Stimulated activated CD4-positive, alpha-beta T cell treated with anti-CD3 and anti-CD28 coated beads, Interleukin-4, amount 100 ng/mL, for 1 hour (primary cell): Measurements from ENCODE around the gene CENPP.
"Not testable (repeated sequence)": the region's sequence is repeated elsewhere in the genome, so short reads cannot be mapped to it uniquely, and the experiment has no call there.

Source experiments
- DNase-seq: peaks from one replicate; pipeline ENCODE4 v3.0.0-alpha.2; 2020

CENPP gene

GRCh38 chr9:92558612-92559374 is 233.0 kb downstream of the CENPP start:
- no peak for DNase-seq

- no peak for DNase-seq
These were observed 235.9 kb downstream of the CENPP start for GRCh38 chr9:92561374-92562330.

- no peak for DNase-seq
These were observed 236.8 kb downstream of the CENPP start for GRCh38 chr9:92562461-92562967.

- no peak for DNase-seq
These were observed 237.7 kb downstream of the CENPP start for GRCh38 chr9:92563116-92564100.

GRCh38 chr9:92564504-92564903 is 238.8 kb downstream of the CENPP start:
- DNase-seq: no peak

GRCh38 chr9:92564982-92565381 is 239.2 kb downstream of the CENPP start:
- DNase-seq: no peak

- not testable (repeated sequence) for DNase-seq
These were observed 246.1 kb downstream of the CENPP start for GRCh38 chr9:92571871-92572270.

- DNase-seq: not testable (repeated sequence)
These were observed 247.9 kb downstream of the CENPP start for GRCh38 chr9:92573612-92574011.

- DNase-seq: no peak
These were observed 250.4 kb downstream of the CENPP start for GRCh38 chr9:92576175-92576574.

- no peak for DNase-seq
These were observed 264.2 kb downstream of the CENPP start for GRCh38 chr9:92589923-92590322.

GRCh38 chr9:92590377-92590776 is 264.6 kb downstream of the CENPP start:
- no peak for DNase-seq

GRCh38 chr9:92592537-92592936 is 266.8 kb downstream of the CENPP start:
- DNase-seq: no peak

GRCh38 chr9:92592946-92593861 is 267.5 kb downstream of the CENPP start:
- DNase-seq: no peak

- not testable (repeated sequence) for DNase-seq
These were observed 269.3 kb downstream of the CENPP start for GRCh38 chr9:92595075-92595474.

- no peak for DNase-seq
These were observed 270.2 kb downstream of the CENPP start for GRCh38 chr9:92595930-92596329.

- no peak for DNase-seq
These were observed 272.6 kb downstream of the CENPP start for GRCh38 chr9:92598382-92598781.

GRCh38 chr9:92599938-92600461 is 274.2 kb downstream of the CENPP start:
- DNase-seq: no peak

GRCh38 chr9:92600462-92601261 is 274.9 kb downstream of the CENPP start:
- DNase-seq: no peak

GRCh38 chr9:92601451-92601850 is 275.7 kb downstream of the CENPP start:
- DNase-seq: no peak

- no peak for DNase-seq
These were observed 276.7 kb downstream of the CENPP start for GRCh38 chr9:92602413-92602812.
